NT2/D1 (cell line): ENCODE results near the gene TP53I11.

Experiments
- DNase-seq: peaks from one replicate; pipeline ENCODE4 v3.0.0-alpha.2; 2011; ENCODE audit warnings: low read depth, low spot score
- H3K27me3 ChIP-seq: 2 replicates; pipeline ENCODE4 v1.6.0; 2011; ENCODE audit warnings: mild to moderate bottlenecking; ENCODE audit not compliant: insufficient read length, insufficient read depth
- H3K36me3 ChIP-seq: 2 replicates; pipeline ENCODE4 v1.6.1; 2011; ENCODE audit warnings: mild to moderate bottlenecking, low read length, mixed read lengths; ENCODE audit not compliant: insufficient read depth, insufficient read length
- H3K4me1 ChIP-seq: 2 replicates; pipeline ENCODE4 v1.5.1; 2011; ENCODE audit not compliant: insufficient read depth, insufficient read length
- H3K4me3 ChIP-seq: 2 replicates; pipeline ENCODE4 v1.5.1; 2011; ENCODE audit warnings: low read depth; ENCODE audit not compliant: insufficient read length
- H3K9ac ChIP-seq: 2 replicates; pipeline ENCODE4 v1.6.0; 2011; ENCODE audit warnings: low read depth; ENCODE audit not compliant: insufficient read length
- H3K9me3 ChIP-seq: 2 replicates; pipeline ENCODE4 v1.5.1; 2011; ENCODE audit warnings: mild to moderate bottlenecking, low read length; ENCODE audit not compliant: insufficient read depth
- SUZ12 ChIP-seq: IDR thresholded peaks from 2 replicates; pipeline ENCODE4 v1.6.1; 2011; ENCODE audit not compliant: insufficient read length, insufficient read depth; ENCODE audit errors: extremely low read depth
- YY1 ChIP-seq: IDR thresholded peaks from 2 replicates; pipeline ENCODE4 v1.6.1; 2011; ENCODE audit not compliant: insufficient read length, insufficient read depth
- ZNF274 ChIP-seq: IDR thresholded peaks from 2 replicates; pipeline ENCODE4 v1.6.1; 2011; ENCODE audit warnings: mild to moderate bottlenecking, low read depth, low read length

TP53I11 gene

GRCh38 chr11:44916331-44916730 lies 34.4 kb downstream of the TP53I11 start:
- peaks cover 7% of the 10 kb centered on the region for H3K4me1 ChIP-seq
- TF ChIP-seq YY1, result no peak
- peaks cover 61% of the 10 kb centered on the region for H3K36me3 ChIP-seq
- H3K9me3 ChIP-seq, result no peaks in the 10 kb centered on the region
- no peak overlapping the region for H3K4me3 ChIP-seq
- no peaks in the 10 kb centered on the region for H3K27me3 ChIP-seq
- H3K9ac ChIP-seq, result no peak overlapping the region
- DNase-seq, result no peak

GRCh38 chr11:44915621-44916020 lies 35.1 kb downstream of the TP53I11 start:
- TF ChIP-seq ZNF274 (no peak), SUZ12 (no peak), YY1 (no peak)
- no peak overlapping the region for H3K9ac ChIP-seq
- peaks cover 13% of the 10 kb centered on the region for H3K4me1 ChIP-seq
- no peaks in the 10 kb centered on the region for H3K9me3 ChIP-seq
- no peak overlapping the region for H3K4me3 ChIP-seq
- H3K36me3 ChIP-seq, result peaks cover 57% of the 10 kb centered on the region
- H3K27me3 ChIP-seq, result no peaks in the 10 kb centered on the region
- DNase-seq, result no peak

GRCh38 chr11:44915004-44915403 lies 35.7 kb downstream of the TP53I11 start:
- no peak for DNase-seq
- TF ChIP-seq ZNF274 (no peak), SUZ12 (no peak), YY1 (no peak)
- H3K9me3 ChIP-seq, result no peaks in the 10 kb centered on the region
- peaks cover 14% of the 10 kb centered on the region for H3K4me1 ChIP-seq
- no peak overlapping the region for H3K4me3 ChIP-seq
- H3K27me3 ChIP-seq, result no peaks in the 10 kb centered on the region
- peaks cover 57% of the 10 kb centered on the region for H3K36me3 ChIP-seq
- no peak overlapping the region for H3K9ac ChIP-seq

GRCh38 chr11:44914105-44914504 lies 36.6 kb downstream of the TP53I11 start:
- no peak for DNase-seq
- H3K4me3 ChIP-seq, result no peak overlapping the region
- H3K4me1 ChIP-seq, result peaks cover 17% of the 10 kb centered on the region
- no peaks in the 10 kb centered on the region for H3K9me3 ChIP-seq
- no peak overlapping the region for H3K9ac ChIP-seq
- TF ChIP-seq YY1, result no peak
- no peak for TF ChIP-seq SUZ12
- peaks cover 57% of the 10 kb centered on the region for H3K36me3 ChIP-seq
- no peaks in the 10 kb centered on the region for H3K27me3 ChIP-seq

- no peaks in the 10 kb centered on the region for H3K27me3 ChIP-seq
- no peak for DNase-seq
- no peaks in the 10 kb centered on the region for H3K9me3 ChIP-seq
- H3K36me3 ChIP-seq, result peaks cover 56% of the 10 kb centered on the region
- H3K9ac ChIP-seq, result no peak overlapping the region
- H3K4me1 ChIP-seq, result peaks cover 17% of the 10 kb centered on the region
- no peak overlapping the region for H3K4me3 ChIP-seq
- TF ChIP-seq ZNF274 (no peak), SUZ12 (no peak), YY1 (no peak)
These were observed 37.2 kb downstream of the TP53I11 start for GRCh38 chr11:44913502-44913901.

- Histone ChIP-seq H3K27me3 (no peaks in the 10 kb centered on the region), H3K4me1 (peaks cover 20% of the 10 kb centered on the region), H3K9me3 (no peaks in the 10 kb centered on the region), H3K4me3 (no peak overlapping the region), H3K36me3 (peaks cover 57% of the 10 kb centered on the region), H3K9ac (peak overlapping the region; percentile 34)
- no peak for DNase-seq
- TF ChIP-seq ZNF274 (no peak), SUZ12 (no peak), YY1 (no peak)
These were observed 38.3 kb downstream of the TP53I11 start for GRCh38 chr11:44912270-44912987.

- TF ChIP-seq SUZ12, result no peak
- TF ChIP-seq ZNF274, result no peak
- no peak for TF ChIP-seq YY1
- H3K36me3 ChIP-seq, result peaks cover 50% of the 10 kb centered on the region
- H3K9ac ChIP-seq, result peak overlapping the region; percentile 61
- no peak overlapping the region for H3K4me3 ChIP-seq
- no peaks in the 10 kb centered on the region for H3K9me3 ChIP-seq
- DNase-seq, result peak; percentile 95
- no peaks in the 10 kb centered on the region for H3K27me3 ChIP-seq
- peaks cover 24% of the 10 kb centered on the region for H3K4me1 ChIP-seq
These were observed 39.5 kb downstream of the TP53I11 start for GRCh38 chr11:44911029-44911814.
